ENCODE data around the gene CDS1.

CDS1 gene

GRCh38 chr4:84697615-84698201, 114.8 kb downstream of the CDS1 start:
- no peak overlapping the region for H3K4me3 Mint-ChIP-seq
- no peaks in the 10 kb centered on the region for H3K4me1 Mint-ChIP-seq (ENCODE audit: low read depth)
- H3K36me3 Mint-ChIP-seq (ENCODE audit: low read depth), result no peaks in the 10 kb centered on the region
- no peaks in the 10 kb centered on the region for H3K27me3 Mint-ChIP-seq
- H3K9me3 Mint-ChIP-seq, result no peaks in the 10 kb centered on the region
- no peak overlapping the region for H3K27ac Mint-ChIP-seq

DNA sequence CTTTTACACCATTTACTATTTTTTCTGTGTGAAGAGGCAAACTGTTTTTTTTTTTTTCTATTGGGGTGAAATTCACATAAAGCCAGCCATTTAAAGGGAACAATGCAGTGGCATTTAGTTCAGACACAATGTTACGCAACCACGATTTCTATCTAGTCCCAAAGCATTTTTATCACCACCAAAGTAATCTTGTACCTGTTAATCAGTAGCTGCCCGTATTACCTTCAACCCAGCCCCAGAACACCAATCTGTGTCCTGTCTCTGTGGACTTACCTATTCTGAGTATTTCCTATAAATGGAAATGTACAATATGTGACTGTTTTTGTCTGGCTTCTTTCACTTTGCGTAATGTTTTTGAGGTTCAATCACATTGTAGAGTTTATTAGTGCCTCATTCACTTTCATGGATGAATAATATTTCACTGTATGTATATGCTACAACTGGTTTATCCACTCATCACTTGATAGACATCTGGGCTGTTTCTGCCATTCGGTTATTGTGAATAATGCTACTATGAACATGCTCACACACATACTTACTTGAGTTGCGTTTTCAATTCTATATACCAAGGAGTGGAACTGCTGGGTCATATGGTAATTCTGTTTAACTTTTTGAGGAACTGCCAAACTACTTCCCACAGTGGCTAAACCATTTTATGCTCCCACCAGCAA, 116.2 kb downstream of the CDS1 start:
- Mint-ChIP-seq H3K36me3 (ENCODE audit: low read depth) (no peaks in the 10 kb centered on the region), H3K27me3 (peaks cover 4% of the 10 kb centered on the region), H3K4me3 (no peak overlapping the region), H3K27ac (no peak overlapping the region), H3K9me3 (no peaks in the 10 kb centered on the region), H3K4me1 (ENCODE audit: low read depth) (no peaks in the 10 kb centered on the region)
